GM12878 (cell line): ENCODE data around the gene CPVL.

Experiments used
- MYB ChIP-seq: fragments of 150-350 bp; IDR thresholded peaks from 2 replicates; pipeline ENCODE4 v1.6.1; 2014; ENCODE audit warnings: mild to moderate bottlenecking, low read depth, low read length, borderline replicate concordance
- RAD21 ChIP-seq: IDR thresholded peaks from 2 replicates; pipeline ENCODE4 v1.6.1; 2011; ENCODE audit warnings: mild to moderate bottlenecking, low read depth, low read length, moderate library complexity; ENCODE audit not compliant: insufficient read depth
- RBBP5 ChIP-seq: fragments of 200-600 bp; sonication (generic); conservative IDR thresholded peaks from 2 replicates; pipeline ENCODE4 v1.6.1; 2016
- TCF7 ChIP-seq: IDR thresholded peaks from 2 replicates; pipeline ENCODE4 v1.6.1; 2014; ENCODE audit warnings: antibody characterized with exemption, borderline replicate concordance
- TF ChIP-seq, protein P1 (sequence below): fragments of 450-650 bp; IDR thresholded peaks from 2 replicates; pipeline ENCODE4 v1.6.1; 2017; ENCODE audit warnings: mild to moderate bottlenecking, moderate library complexity
- TF ChIP-seq, protein P2 (sequence below): IDR thresholded peaks from 2 replicates; pipeline ENCODE4 v1.6.1; 2011; ENCODE audit warnings: low read depth, mild to moderate bottlenecking, low read length, moderate library complexity, borderline replicate concordance; ENCODE audit errors: extremely low read depth
- TF ChIP-seq, protein P3 (sequence below), 3 experiments: IDR thresholded peaks in 2 of 3; conservative IDR thresholded peaks in 1 of 3; 2 replicates each; pipeline ENCODE4 v1.5.1; 2011; ENCODE audit warnings: low read depth in 3 of 3, low read length in 3 of 3, mild to moderate bottlenecking in 3 of 3, control low read depth in 2 of 3, moderate library complexity in 2 of 3, inconsistent platforms in 1 of 3, mixed read lengths in 1 of 3; ENCODE audit not compliant: control insufficient read depth in 2 of 3, insufficient read depth in 1 of 3; ENCODE audit errors: extremely low read depth in 1 of 3

- TF ChIP-seq TCF7: no peak
- TF ChIP-seq, protein P1, sequence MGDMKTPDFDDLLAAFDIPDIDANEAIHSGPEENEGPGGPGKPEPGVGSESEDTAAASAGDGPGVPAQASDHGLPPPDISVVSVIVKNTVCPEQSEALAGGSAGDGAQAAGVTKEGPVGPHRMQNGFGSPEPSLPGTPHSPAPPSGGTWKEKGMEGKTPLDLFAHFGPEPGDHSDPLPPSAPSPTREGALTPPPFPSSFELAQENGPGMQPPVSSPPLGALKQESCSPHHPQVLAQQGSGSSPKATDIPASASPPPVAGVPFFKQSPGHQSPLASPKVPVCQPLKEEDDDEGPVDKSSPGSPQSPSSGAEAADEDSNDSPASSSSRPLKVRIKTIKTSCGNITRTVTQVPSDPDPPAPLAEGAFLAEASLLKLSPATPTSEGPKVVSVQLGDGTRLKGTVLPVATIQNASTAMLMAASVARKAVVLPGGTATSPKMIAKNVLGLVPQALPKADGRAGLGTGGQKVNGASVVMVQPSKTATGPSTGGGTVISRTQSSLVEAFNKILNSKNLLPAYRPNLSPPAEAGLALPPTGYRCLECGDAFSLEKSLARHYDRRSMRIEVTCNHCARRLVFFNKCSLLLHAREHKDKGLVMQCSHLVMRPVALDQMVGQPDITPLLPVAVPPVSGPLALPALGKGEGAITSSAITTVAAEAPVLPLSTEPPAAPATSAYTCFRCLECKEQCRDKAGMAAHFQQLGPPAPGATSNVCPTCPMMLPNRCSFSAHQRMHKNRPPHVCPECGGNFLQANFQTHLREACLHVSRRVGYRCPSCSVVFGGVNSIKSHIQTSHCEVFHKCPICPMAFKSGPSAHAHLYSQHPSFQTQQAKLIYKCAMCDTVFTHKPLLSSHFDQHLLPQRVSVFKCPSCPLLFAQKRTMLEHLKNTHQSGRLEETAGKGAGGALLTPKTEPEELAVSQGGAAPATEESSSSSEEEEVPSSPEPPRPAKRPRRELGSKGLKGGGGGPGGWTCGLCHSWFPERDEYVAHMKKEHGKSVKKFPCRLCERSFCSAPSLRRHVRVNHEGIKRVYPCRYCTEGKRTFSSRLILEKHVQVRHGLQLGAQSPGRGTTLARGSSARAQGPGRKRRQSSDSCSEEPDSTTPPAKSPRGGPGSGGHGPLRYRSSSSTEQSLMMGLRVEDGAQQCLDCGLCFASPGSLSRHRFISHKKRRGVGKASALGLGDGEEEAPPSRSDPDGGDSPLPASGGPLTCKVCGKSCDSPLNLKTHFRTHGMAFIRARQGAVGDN: no peak
- TF ChIP-seq, protein P2, sequence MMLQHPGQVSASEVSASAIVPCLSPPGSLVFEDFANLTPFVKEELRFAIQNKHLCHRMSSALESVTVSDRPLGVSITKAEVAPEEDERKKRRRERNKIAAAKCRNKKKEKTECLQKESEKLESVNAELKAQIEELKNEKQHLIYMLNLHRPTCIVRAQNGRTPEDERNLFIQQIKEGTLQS: no peak
- no peak for TF ChIP-seq RAD21
- no peak for TF ChIP-seq MYB
- TF ChIP-seq, protein P3, sequence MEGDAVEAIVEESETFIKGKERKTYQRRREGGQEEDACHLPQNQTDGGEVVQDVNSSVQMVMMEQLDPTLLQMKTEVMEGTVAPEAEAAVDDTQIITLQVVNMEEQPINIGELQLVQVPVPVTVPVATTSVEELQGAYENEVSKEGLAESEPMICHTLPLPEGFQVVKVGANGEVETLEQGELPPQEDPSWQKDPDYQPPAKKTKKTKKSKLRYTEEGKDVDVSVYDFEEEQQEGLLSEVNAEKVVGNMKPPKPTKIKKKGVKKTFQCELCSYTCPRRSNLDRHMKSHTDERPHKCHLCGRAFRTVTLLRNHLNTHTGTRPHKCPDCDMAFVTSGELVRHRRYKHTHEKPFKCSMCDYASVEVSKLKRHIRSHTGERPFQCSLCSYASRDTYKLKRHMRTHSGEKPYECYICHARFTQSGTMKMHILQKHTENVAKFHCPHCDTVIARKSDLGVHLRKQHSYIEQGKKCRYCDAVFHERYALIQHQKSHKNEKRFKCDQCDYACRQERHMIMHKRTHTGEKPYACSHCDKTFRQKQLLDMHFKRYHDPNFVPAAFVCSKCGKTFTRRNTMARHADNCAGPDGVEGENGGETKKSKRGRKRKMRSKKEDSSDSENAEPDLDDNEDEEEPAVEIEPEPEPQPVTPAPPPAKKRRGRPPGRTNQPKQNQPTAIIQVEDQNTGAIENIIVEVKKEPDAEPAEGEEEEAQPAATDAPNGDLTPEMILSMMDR (IDR thresholded peaks at IDR 0.05 in 2 of 3, conservative IDR thresholded peaks at IDR 0.05 in 1 of 3; ENCODE audit: control insufficient read depth in 2 of 3, extremely low read depth in 1 of 3, insufficient read depth in 1 of 3, low read depth in 3 of 3, low read length in 3 of 3): no peak
- TF ChIP-seq RBBP5: no peak
Observed at GRCh38 chr7:29161231-29161630, 14.9 kb upstream of the CPVL start.
